Stimulated activated naive CD4-positive, alpha-beta T cell treated with Interleukin-2 at 50 U/mL for 16 hours (primary cell): ENCODE measurements around the gene SRRM4.
"Not testable (repeated sequence)": the region's sequence is repeated elsewhere in the genome, so short reads cannot be mapped to it uniquely, and the experiment has no call there.

Experiments
- DNase-seq: peaks from one replicate; lab custom pipeline; 2025; lab: John Stamatoyannopoulos, UW

Gene SRRM4

GRCh38 chr12:119071638-119072231 lies 90.4 kb downstream of the SRRM4 start:
- DNase-seq: no peak

GRCh38 chr12:119072440-119072839 lies 91.1 kb downstream of the SRRM4 start:
- DNase-seq: no peak

- DNase-seq: no peak
These were observed 94.0 kb downstream of the SRRM4 start for GRCh38 chr12:119075222-119075787.

GRCh38 chr12:119075918-119076317 lies 94.6 kb downstream of the SRRM4 start:
- DNase-seq: no peak

GRCh38 chr12:119079530-119079929 lies 98.2 kb downstream of the SRRM4 start:
- no peak for DNase-seq

- no peak for DNase-seq
These were observed 100.7 kb downstream of the SRRM4 start for GRCh38 chr12:119082016-119082415.

- no peak for DNase-seq
These were observed 101.2 kb downstream of the SRRM4 start for GRCh38 chr12:119082496-119082895.

GRCh38 chr12:119088685-119089379 lies 107.5 kb downstream of the SRRM4 start:
- no peak for DNase-seq

GRCh38 chr12:119089380-119090013 lies 108.2 kb downstream of the SRRM4 start:
- DNase-seq: no peak

GRCh38 chr12:119090276-119090675 lies 108.9 kb downstream of the SRRM4 start:
- no peak for DNase-seq

- no peak for DNase-seq
These were observed 109.5 kb downstream of the SRRM4 start for GRCh38 chr12:119090865-119091264.

- no peak for DNase-seq
These were observed 115.3 kb downstream of the SRRM4 start for GRCh38 chr12:119096429-119097202.

GRCh38 chr12:119100933-119101332 lies 119.6 kb downstream of the SRRM4 start:
- no peak for DNase-seq

GRCh38 chr12:119102274-119102673 lies 120.9 kb downstream of the SRRM4 start:
- no peak for DNase-seq

GRCh38 chr12:119102714-119103113 lies 121.4 kb downstream of the SRRM4 start:
- DNase-seq: no peak

GRCh38 chr12:119104969-119105368 lies 123.6 kb downstream of the SRRM4 start:
- DNase-seq: not testable (repeated sequence)

GRCh38 chr12:119113496-119113986 lies 132.2 kb downstream of the SRRM4 start:
- no peak for DNase-seq

- DNase-seq: no peak
These were observed 133.0 kb downstream of the SRRM4 start for GRCh38 chr12:119114294-119114693.

GRCh38 chr12:119115296-119115905 lies 134.1 kb downstream of the SRRM4 start:
- no peak for DNase-seq

- DNase-seq: no peak
These were observed 136.6 kb downstream of the SRRM4 start for GRCh38 chr12:119117936-119118335.

GRCh38 chr12:119118625-119119024 lies 137.3 kb downstream of the SRRM4 start:
- DNase-seq: no peak

GRCh38 chr12:119122047-119122446 lies 140.7 kb downstream of the SRRM4 start:
- no peak for DNase-seq
